22Rv1 (cell line): ENCODE data around the gene NELL2.

Source experiments
- CTCF ChIP-seq: fragments of 450-650 bp; IDR thresholded peaks from 2 replicates; pipeline ENCODE4 v1.5.1; 2017; ENCODE audit warnings: mild to moderate bottlenecking
- ZFX ChIP-seq: fragments of 450-650 bp; IDR thresholded peaks from 2 replicates; pipeline ENCODE4 v1.6.1; 2017; ENCODE audit warnings: antibody characterized with exemption, borderline replicate concordance

GRCh38 chr12:44616402-44616801 lies 259.7 kb downstream of the NELL2 start:
- TF ChIP-seq ZFX (no peak), CTCF (no peak)
